Nucleus accumbens (tissue), 56 donors: ENCODE data around the gene CACTIN.
"Not testable (repeated sequence)": the region's sequence is repeated elsewhere in the genome, so short reads cannot be mapped to it uniquely, and the experiment has no call there.

Source experiments
- DNase-seq, 56 donors: peaks; one replicate each; lab custom pipeline; 2025; lab: John Stamatoyannopoulos, UW

Gene CACTIN

GRCh38 chr19:3626473-3627350 lies at the start of gene CACTIN:
Gene CACTIN, minus strand, starts transcription at chr19:3626790. Its CDS starts 28 bp downstream, at chr19:3626762.
- peak; percentile 88 to 99 (median 96) for DNase-seq

GRCh38 chr19:3674784-3675543 lies 48.4 kb upstream of the CACTIN start:
- no peak for DNase-seq

GRCh38 chr19:3673506-3674439 lies 47.2 kb upstream of the CACTIN start:
- no peak for DNase-seq

- no peak for DNase-seq
These were observed 46.4 kb upstream of the CACTIN start for GRCh38 chr19:3672993-3673392.

- no peak for DNase-seq
These were observed 46.0 kb upstream of the CACTIN start for GRCh38 chr19:3672575-3672948.

GRCh38 chr19:3671680-3672574 lies 45.3 kb upstream of the CACTIN start:
- DNase-seq, result peak in 2 of 56 donors; percentile 4 to 20

GRCh38 chr19:3670796-3671679 lies 44.4 kb upstream of the CACTIN start:
- DNase-seq, result peak in 4 of 56 donors; percentile 9 to 54 (median 16)

GRCh38 chr19:3669947-3670795 lies 43.6 kb upstream of the CACTIN start:
- peak in 2 of 56 donors; percentile 18 to 29 for DNase-seq

GRCh38 chr19:3669082-3669946 lies 42.7 kb upstream of the CACTIN start:
- no peak for DNase-seq

GRCh38 chr19:3668331-3669081 lies 41.9 kb upstream of the CACTIN start:
- no peak for DNase-seq

GRCh38 chr19:3667766-3668165 lies 41.2 kb upstream of the CACTIN start:
- DNase-seq, result no peak

GRCh38 chr19:3667037-3667638 lies 40.5 kb upstream of the CACTIN start:
- no peak for DNase-seq

GRCh38 chr19:3666545-3666856 lies 39.9 kb upstream of the CACTIN start:
- not testable (repeated sequence) for DNase-seq

GRCh38 chr19:3665681-3666544 lies 39.3 kb upstream of the CACTIN start:
- DNase-seq, result peak in 44 of 56 donors; percentile 9 to 75 (median 40)
